KMS-11 (cell line): Measurements from ENCODE around the gene CCDC8.

Source experiments
- H2AFZ ChIP-seq: fragments of 200-600 bp; sonication (generic); 2 replicates; pipeline ENCODE4 v1.6.1; 2016; ENCODE audit warnings: antibody characterized with exemption, mixed run types, low read depth
- H3K27ac ChIP-seq: fragments of 200-600 bp; sonication (generic); 2 replicates; pipeline ENCODE4 v1.6.1; 2016; ENCODE audit warnings: mild to moderate bottlenecking, mixed run types
- H3K27me3 ChIP-seq: fragments of 200-600 bp; sonication (generic); 2 replicates; pipeline ENCODE4 v1.6.1; 2017; ENCODE audit warnings: mild to moderate bottlenecking, low read depth, mixed run types, moderate library complexity; ENCODE audit not compliant: insufficient read depth
- H3K36me3 ChIP-seq: fragments of 200-600 bp; sonication (generic); 2 replicates; pipeline ENCODE4 v1.6.1; 2017; ENCODE audit warnings: mild to moderate bottlenecking, mixed run types; ENCODE audit not compliant: insufficient read depth
- H3K4me1 ChIP-seq: fragments of 200-600 bp; sonication (generic); 2 replicates; pipeline ENCODE4 v1.6.1; 2016; ENCODE audit warnings: mild to moderate bottlenecking, low read depth, mixed run types; ENCODE audit not compliant: poor library complexity, severe bottlenecking
- H3K4me2 ChIP-seq: fragments of 200-600 bp; sonication (generic); 2 replicates; pipeline ENCODE4 v1.7.0; 2016; ENCODE audit warnings: mild to moderate bottlenecking, mixed run types
- H3K4me3 ChIP-seq: fragments of 200-600 bp; sonication (generic); IDR thresholded peaks from 2 replicates; pipeline ENCODE4 v1.6.1; 2017; ENCODE audit warnings: low read depth, low read length, mixed read lengths; ENCODE audit not compliant: insufficient read depth
- H3K79me2 ChIP-seq: fragments of 200-600 bp; sonication (generic); 2 replicates; pipeline ENCODE4 v1.6.1; 2016; ENCODE audit warnings: low read depth, mixed run types; ENCODE audit not compliant: insufficient read depth
- H3K9ac ChIP-seq: fragments of 200-600 bp; sonication (generic); 2 replicates; pipeline ENCODE4 v1.6.1; 2016; ENCODE audit warnings: mild to moderate bottlenecking, mixed run types
- H4K20me1 ChIP-seq: fragments of 200-600 bp; sonication (generic); 2 replicates; pipeline ENCODE4 v1.6.1; 2016; ENCODE audit warnings: mild to moderate bottlenecking, mixed run types; ENCODE audit not compliant: insufficient read depth
- TF ChIP-seq, protein P1 (sequence below): fragments of 200-600 bp; sonication (generic); conservative IDR thresholded peaks from 2 replicates; pipeline ENCODE4 v1.6.1; 2017; ENCODE audit warnings: low read depth, mild to moderate bottlenecking, antibody characterized with exemption, low read length, moderate library complexity, mixed read lengths

Gene CCDC8

DNA sequence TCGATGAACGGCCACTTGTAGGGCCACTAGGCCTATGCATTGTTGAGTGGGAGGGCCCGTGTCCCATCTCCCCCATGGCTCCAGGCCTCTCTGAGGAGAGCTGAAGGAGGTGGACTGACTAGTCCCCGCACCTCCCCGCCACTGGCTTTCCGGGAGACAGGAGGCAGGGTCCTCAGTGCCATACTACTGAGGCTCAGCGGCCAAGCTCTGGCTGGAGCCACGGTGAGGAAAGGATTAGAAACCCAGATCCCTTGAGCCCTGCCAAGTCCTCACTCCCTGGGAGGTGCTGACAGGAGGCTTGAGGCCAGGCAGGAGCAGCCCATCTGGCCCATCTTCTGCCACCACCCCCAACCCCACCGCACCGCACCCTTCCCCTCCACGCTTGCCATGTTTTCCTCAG is 29.0 kb downstream of the CCDC8 start:
- H3K4me3 ChIP-seq, result no peak overlapping the region
- TF ChIP-seq, protein P1, sequence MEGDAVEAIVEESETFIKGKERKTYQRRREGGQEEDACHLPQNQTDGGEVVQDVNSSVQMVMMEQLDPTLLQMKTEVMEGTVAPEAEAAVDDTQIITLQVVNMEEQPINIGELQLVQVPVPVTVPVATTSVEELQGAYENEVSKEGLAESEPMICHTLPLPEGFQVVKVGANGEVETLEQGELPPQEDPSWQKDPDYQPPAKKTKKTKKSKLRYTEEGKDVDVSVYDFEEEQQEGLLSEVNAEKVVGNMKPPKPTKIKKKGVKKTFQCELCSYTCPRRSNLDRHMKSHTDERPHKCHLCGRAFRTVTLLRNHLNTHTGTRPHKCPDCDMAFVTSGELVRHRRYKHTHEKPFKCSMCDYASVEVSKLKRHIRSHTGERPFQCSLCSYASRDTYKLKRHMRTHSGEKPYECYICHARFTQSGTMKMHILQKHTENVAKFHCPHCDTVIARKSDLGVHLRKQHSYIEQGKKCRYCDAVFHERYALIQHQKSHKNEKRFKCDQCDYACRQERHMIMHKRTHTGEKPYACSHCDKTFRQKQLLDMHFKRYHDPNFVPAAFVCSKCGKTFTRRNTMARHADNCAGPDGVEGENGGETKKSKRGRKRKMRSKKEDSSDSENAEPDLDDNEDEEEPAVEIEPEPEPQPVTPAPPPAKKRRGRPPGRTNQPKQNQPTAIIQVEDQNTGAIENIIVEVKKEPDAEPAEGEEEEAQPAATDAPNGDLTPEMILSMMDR, result no peak
- no peak overlapping the region for H3K27ac ChIP-seq
- no peak overlapping the region for H2AFZ ChIP-seq
- no peaks in the 10 kb centered on the region for H3K27me3 ChIP-seq
- no peak overlapping the region for H3K9ac ChIP-seq
- H4K20me1 ChIP-seq, result no peaks in the 10 kb centered on the region
- no peaks in the 10 kb centered on the region for H3K4me1 ChIP-seq
- H3K79me2 ChIP-seq, result peaks cover 8% of the 10 kb centered on the region; the same call in 1 of the 2 replicates
- H3K36me3 ChIP-seq, result peaks cover 7% of the 10 kb centered on the region; the same call in 1 of the 2 replicates
- no peak overlapping the region for H3K4me2 ChIP-seq

DNA sequence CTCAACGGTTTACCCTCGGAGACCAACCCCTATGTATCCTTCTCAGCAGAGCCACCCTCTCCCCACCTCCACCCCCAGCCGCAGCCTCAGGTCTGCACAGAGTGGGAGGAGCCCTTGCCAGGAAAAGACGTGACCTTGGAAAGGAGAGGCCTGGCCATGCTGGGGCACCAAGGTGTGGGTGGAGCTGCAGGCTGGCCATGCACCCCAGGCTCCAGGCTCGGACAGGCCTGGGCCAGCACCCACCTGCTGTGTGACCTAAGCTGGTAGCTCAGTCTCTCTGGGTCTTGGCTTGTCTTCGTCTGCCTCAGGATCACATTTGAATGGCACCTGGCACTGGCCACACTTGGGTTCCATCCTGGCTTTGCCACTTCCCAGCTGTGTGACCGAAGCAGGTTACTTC is 29.5 kb downstream of the CCDC8 start:
- peaks cover 8% of the 10 kb centered on the region; the same call in 1 of the 2 replicates for H3K79me2 ChIP-seq
- TF ChIP-seq, protein P1, result no peak
- H2AFZ ChIP-seq, result no peak overlapping the region
- no peaks in the 10 kb centered on the region for H3K27me3 ChIP-seq
- peaks cover 7% of the 10 kb centered on the region; the same call in 1 of the 2 replicates for H3K36me3 ChIP-seq
- H3K4me3 ChIP-seq, result no peak overlapping the region
- no peaks in the 10 kb centered on the region for H4K20me1 ChIP-seq
- no peaks in the 10 kb centered on the region for H3K4me1 ChIP-seq
- no peak overlapping the region for H3K4me2 ChIP-seq
- H3K27ac ChIP-seq, result no peak overlapping the region
- H3K9ac ChIP-seq, result no peak overlapping the region

DNA sequence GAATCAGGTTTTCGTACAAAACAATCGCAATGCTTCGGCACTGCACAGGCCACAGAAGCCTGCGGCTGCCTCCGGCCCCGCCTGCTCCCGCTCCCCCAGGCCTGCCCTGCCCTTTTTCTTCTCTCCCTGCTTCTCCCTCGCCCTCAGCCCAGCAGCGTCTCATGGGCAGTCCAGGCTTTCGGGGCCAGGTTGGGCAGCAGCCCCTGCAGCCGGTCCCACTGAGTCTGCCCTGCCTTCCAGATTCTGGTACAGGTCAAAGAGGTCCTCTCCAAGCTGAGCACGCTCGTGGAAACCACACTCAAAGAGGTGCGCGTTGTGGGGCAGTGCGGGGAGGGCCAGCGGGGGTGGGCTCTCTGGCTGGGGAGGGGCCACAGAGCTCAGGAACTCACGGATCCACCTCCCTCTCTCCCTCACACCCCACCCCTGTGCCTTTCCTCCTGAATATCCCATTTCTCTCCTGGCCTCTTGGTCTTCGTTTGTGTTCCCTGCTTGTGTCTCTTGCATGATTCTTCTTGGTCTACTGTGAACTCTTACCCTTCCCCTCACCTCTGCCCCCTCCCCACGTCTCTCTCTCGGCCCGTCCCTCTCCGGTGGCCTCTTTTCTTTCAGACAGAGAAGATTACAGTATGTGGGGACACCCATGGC is 30.1 kb downstream of the CCDC8 start:
- Histone ChIP-seq H2AFZ (no peak overlapping the region), H3K4me3 (no peak overlapping the region), H3K27ac (no peak overlapping the region), H3K36me3 (peaks cover 9% of the 10 kb centered on the region; the same call in 1 of the 2 replicates), H3K9ac (no peak overlapping the region), H3K27me3 (no peaks in the 10 kb centered on the region), H3K79me2 (peaks cover 8% of the 10 kb centered on the region; the same call in 1 of the 2 replicates), H3K4me2 (no peak overlapping the region), H3K4me1 (no peaks in the 10 kb centered on the region), H4K20me1 (no peaks in the 10 kb centered on the region)
- TF ChIP-seq, protein P1, result no peak

DNA sequence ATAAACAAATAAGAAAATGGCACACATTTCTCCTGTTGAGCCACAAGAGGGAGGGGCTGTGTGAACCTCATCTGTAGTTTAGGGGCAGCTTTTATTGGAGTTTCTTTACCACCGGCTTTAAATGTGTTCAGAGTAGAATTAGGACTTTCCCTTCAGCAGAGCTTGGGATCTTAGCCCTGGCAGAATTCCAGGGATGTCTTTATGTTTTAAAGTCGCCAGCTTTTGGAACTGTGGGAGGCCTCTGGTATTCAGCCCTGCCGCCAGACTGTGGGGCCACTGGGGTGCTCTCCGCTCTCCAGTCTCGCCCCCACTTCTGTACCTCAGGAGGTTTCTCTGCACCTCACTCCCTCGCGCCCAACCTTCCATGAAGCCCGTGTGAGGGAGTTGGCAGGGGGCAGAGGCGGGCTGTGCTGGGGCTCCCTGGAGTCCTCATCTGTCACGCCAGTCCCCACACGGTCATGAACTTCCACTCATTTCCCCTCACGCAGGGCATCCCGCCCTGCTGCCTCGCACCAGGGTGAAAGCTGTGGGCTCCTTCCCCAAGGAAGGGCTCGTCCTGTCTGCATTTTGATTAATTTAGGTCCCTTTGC is 31.5 kb downstream of the CCDC8 start:
- Histone ChIP-seq H3K4me2 (no peak overlapping the region), H3K27ac (no peak overlapping the region), H3K27me3 (no peaks in the 10 kb centered on the region), H3K4me1 (no peaks in the 10 kb centered on the region), H3K36me3 (peaks cover 20% of the 10 kb centered on the region; the same call in 1 of the 2 replicates), H3K79me2 (peaks cover 8% of the 10 kb centered on the region; the same call in 1 of the 2 replicates), H3K9ac (no peak overlapping the region), H2AFZ (no peak overlapping the region), H3K4me3 (no peak overlapping the region), H4K20me1 (no peaks in the 10 kb centered on the region)
- TF ChIP-seq, protein P1, result 0 out of 2 replicates have a peak, but pooled peaks have one; percentile 17
